Glutamatergic neuron (in vitro differentiated cells): ENCODE measurements around the gene CFAP61. TPM values are rescaled to one million over a fixed set of nuclear protein-coding genes. Genes with fewer than 3 reads are reported as not detected.

ENCODE experiments used
- DNase-seq: peaks from one replicate; pipeline ENCODE4 v3.0.0; 2022
- H3K27ac Mint-ChIP-seq: one replicate; pipeline ENCODE4 v1.8.0; 2020; ENCODE audit warnings: mild to moderate bottlenecking, mixed read lengths, inconsistent platforms; ENCODE audit not compliant: unreplicated experiment
- H3K27me3 Mint-ChIP-seq: one replicate; pipeline ENCODE4 v1.8.0; 2020; ENCODE audit warnings: mild to moderate bottlenecking, moderate library complexity, mixed read lengths, inconsistent platforms; ENCODE audit not compliant: unreplicated experiment
- H3K36me3 Mint-ChIP-seq: one replicate; pipeline ENCODE4 v1.8.0; 2020; ENCODE audit warnings: mild to moderate bottlenecking, mixed read lengths, inconsistent platforms; ENCODE audit not compliant: unreplicated experiment
- H3K4me1 Mint-ChIP-seq: one replicate; pipeline ENCODE4 v1.8.0; 2020; ENCODE audit warnings: mild to moderate bottlenecking, low read depth, mixed read lengths, inconsistent platforms; ENCODE audit not compliant: unreplicated experiment
- H3K4me3 Mint-ChIP-seq: one replicate; pipeline ENCODE4 v1.8.0; 2020; ENCODE audit warnings: mild to moderate bottlenecking, mixed read lengths, inconsistent platforms; ENCODE audit not compliant: unreplicated experiment
- H3K9me3 Mint-ChIP-seq: one replicate; pipeline ENCODE4 v1.8.0; 2020; ENCODE audit warnings: mild to moderate bottlenecking, moderate library complexity, mixed read lengths, inconsistent platforms; ENCODE audit not compliant: unreplicated experiment
- CTCF ChIP-seq: fragments of 200-600 bp; sonication (generic); IDR thresholded peaks from one replicate; pipeline ENCODE4 v1.5.0; 2021; ENCODE audit not compliant: partially characterized antibody, unreplicated experiment
- total RNA-seq: library from RNA; stranded (reverse); fragmentation: NEBNext Ultra II Directional; extraction: Animal tissue kit (Norgen Biotek cat#: 25700); gene quantifications from one replicate; pipeline ENCODE4 v1.2.1, GENCODE V29; 2021; ENCODE audit not compliant: unreplicated experiment

The CFAP61 gene
- total RNA-seq, 1 donor from 2014 or later: 5.0 TPM

- H3K9me3 Mint-ChIP-seq: peaks cover 7% of the 10 kb centered on the region
- H3K4me3 Mint-ChIP-seq: no peak overlapping the region
- no peak for TF ChIP-seq CTCF
- H3K27me3 Mint-ChIP-seq: peaks cover 5% of the 10 kb centered on the region
- DNase-seq: no peak
- peak overlapping the region; percentile 65 for H3K27ac Mint-ChIP-seq
- no peaks in the 10 kb centered on the region for H3K36me3 Mint-ChIP-seq
- H3K4me1 Mint-ChIP-seq: peaks cover 44% of the 10 kb centered on the region
These were observed 347.5 kb downstream of the CFAP61 start for GRCh38 chr20:20399531-20400500.

- no peak overlapping the region for H3K4me3 Mint-ChIP-seq
- peaks cover 12% of the 10 kb centered on the region for H3K9me3 Mint-ChIP-seq
- DNase-seq: no peak
- no peak for TF ChIP-seq CTCF
- no peak overlapping the region for H3K27ac Mint-ChIP-seq
- H3K36me3 Mint-ChIP-seq: no peaks in the 10 kb centered on the region
- H3K27me3 Mint-ChIP-seq: peaks cover 8% of the 10 kb centered on the region
- peaks cover 57% of the 10 kb centered on the region for H3K4me1 Mint-ChIP-seq
These were observed 349.7 kb downstream of the CFAP61 start for GRCh38 chr20:20401991-20402390.

GRCh38 chr20:20404633-20405032 lies 352.3 kb downstream of the CFAP61 start:
- H3K27me3 Mint-ChIP-seq: peaks cover 10% of the 10 kb centered on the region
- peak overlapping the region; percentile 54 for H3K27ac Mint-ChIP-seq
- H3K4me3 Mint-ChIP-seq: no peak overlapping the region
- no peak for TF ChIP-seq CTCF
- H3K36me3 Mint-ChIP-seq: no peaks in the 10 kb centered on the region
- no peak for DNase-seq
- peaks cover 70% of the 10 kb centered on the region for H3K4me1 Mint-ChIP-seq
- peaks cover 23% of the 10 kb centered on the region for H3K9me3 Mint-ChIP-seq

GRCh38 chr20:20405623-20406022 lies 353.3 kb downstream of the CFAP61 start:
- Mint-ChIP-seq H3K27me3 (peaks cover 12% of the 10 kb centered on the region), H3K4me3 (peak overlapping the region; percentile 55), H3K4me1 (peaks cover 72% of the 10 kb centered on the region), H3K36me3 (no peaks in the 10 kb centered on the region), H3K27ac (peak overlapping the region; percentile 80), H3K9me3 (peaks cover 22% of the 10 kb centered on the region)
- DNase-seq: no peak
- TF ChIP-seq CTCF: no peak

GRCh38 chr20:20406306-20406705 lies 354.0 kb downstream of the CFAP61 start:
- Mint-ChIP-seq H3K36me3 (no peaks in the 10 kb centered on the region), H3K4me1 (peaks cover 73% of the 10 kb centered on the region), H3K27ac (peak overlapping the region; percentile 80), H3K27me3 (peaks cover 12% of the 10 kb centered on the region), H3K9me3 (peaks cover 24% of the 10 kb centered on the region), H3K4me3 (peak overlapping the region; percentile 55)
- no peak for DNase-seq
- TF ChIP-seq CTCF: no peak
